SK-N-SH treated with all-trans-retinoic acid at 6 μM for 48 hours (cell line): ENCODE measurements around the gene NUP43.
"Not testable (repeated sequence)": the region's sequence is repeated elsewhere in the genome, so short reads cannot be mapped to it uniquely, and the experiment has no call there.

Source experiments
- RARB ChIP-seq: fragments of 250-450 bp; sonication (Bioruptor Pico); IDR thresholded peaks from 2 replicates; pipeline ENCODE4 v1.8.0; 2021; ENCODE audit warnings: mild to moderate bottlenecking, moderate library complexity
- ZFP3 ChIP-seq: fragments of 250-450 bp; sonication (Bioruptor Pico); IDR thresholded peaks from 2 replicates; pipeline ENCODE4 v1.5.0; 2020; ENCODE audit warnings: mild to moderate bottlenecking, moderate library complexity
- ZNF565 ChIP-seq: fragments of 450-650 bp; formaldehyde crosslinking; conservative IDR thresholded peaks from 2 replicates; pipeline ENCODE4 v1.5.0; 2020; ENCODE audit warnings: low read depth, mild to moderate bottlenecking, moderate library complexity
- ZNF8 ChIP-seq: fragments of 450-650 bp; formaldehyde crosslinking; IDR thresholded peaks from 2 replicates; pipeline ENCODE4 v1.5.0; 2020; ENCODE audit warnings: mild to moderate bottlenecking, moderate library complexity
- TF ChIP-seq, protein P1 (sequence below): fragments of 250-450 bp; sonication (Bioruptor Pico); IDR thresholded peaks from 2 replicates; pipeline ENCODE4 v1.8.0; 2020; ENCODE audit warnings: mild to moderate bottlenecking, moderate library complexity, borderline replicate concordance
- TF ChIP-seq, protein P2 (sequence below): fragments of 250-450 bp; sonication (Bioruptor Pico); IDR thresholded peaks from 2 replicates; pipeline ENCODE4 v1.5.1; 2020; ENCODE audit warnings: low read depth, mild to moderate bottlenecking, moderate library complexity
- TF ChIP-seq, protein P3 (sequence below): fragments of 250-450 bp; sonication (Bioruptor Pico); IDR thresholded peaks from 2 replicates; pipeline ENCODE4 v1.5.0; 2020; ENCODE audit warnings: mild to moderate bottlenecking, moderate library complexity

DNA sequence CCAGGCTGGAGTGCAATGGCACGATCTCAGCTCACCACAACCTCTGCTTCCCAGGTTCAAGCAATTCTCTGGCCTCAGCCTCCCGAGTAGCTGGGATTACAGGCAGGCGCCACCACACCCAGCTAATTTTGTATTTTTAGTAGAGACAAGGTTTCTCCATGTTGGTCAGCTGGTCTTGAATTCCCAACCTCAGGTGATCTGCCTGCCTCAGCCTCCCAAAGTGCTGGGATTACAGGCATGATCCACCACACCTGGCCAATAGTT lies 7.0 kb upstream of the NUP43 start:
- TF ChIP-seq, protein P1, sequence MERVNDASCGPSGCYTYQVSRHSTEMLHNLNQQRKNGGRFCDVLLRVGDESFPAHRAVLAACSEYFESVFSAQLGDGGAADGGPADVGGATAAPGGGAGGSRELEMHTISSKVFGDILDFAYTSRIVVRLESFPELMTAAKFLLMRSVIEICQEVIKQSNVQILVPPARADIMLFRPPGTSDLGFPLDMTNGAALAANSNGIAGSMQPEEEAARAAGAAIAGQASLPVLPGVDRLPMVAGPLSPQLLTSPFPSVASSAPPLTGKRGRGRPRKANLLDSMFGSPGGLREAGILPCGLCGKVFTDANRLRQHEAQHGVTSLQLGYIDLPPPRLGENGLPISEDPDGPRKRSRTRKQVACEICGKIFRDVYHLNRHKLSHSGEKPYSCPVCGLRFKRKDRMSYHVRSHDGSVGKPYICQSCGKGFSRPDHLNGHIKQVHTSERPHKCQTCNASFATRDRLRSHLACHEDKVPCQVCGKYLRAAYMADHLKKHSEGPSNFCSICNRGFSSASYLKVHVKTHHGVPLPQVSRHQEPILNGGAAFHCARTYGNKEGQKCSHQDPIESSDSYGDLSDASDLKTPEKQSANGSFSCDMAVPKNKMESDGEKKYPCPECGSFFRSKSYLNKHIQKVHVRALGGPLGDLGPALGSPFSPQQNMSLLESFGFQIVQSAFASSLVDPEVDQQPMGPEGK: not testable (repeated sequence)
- TF ChIP-seq, protein P2, sequence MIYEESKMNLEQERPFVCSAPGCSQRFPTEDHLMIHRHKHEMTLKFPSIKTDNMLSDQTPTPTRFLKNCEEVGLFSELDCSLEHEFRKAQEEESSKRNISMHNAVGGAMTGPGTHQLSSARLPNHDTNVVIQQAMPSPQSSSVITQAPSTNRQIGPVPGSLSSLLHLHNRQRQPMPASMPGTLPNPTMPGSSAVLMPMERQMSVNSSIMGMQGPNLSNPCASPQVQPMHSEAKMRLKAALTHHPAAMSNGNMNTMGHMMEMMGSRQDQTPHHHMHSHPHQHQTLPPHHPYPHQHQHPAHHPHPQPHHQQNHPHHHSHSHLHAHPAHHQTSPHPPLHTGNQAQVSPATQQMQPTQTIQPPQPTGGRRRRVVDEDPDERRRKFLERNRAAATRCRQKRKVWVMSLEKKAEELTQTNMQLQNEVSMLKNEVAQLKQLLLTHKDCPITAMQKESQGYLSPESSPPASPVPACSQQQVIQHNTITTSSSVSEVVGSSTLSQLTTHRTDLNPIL (CRISPR knock-in tag): not testable (repeated sequence)
- TF ChIP-seq ZNF8; ZFP3 (CRISPR knock-in tag); ZNF565 (CRISPR knock-in tag); RARB (CRISPR knock-in tag): not testable (repeated sequence)
- TF ChIP-seq, protein P3, sequence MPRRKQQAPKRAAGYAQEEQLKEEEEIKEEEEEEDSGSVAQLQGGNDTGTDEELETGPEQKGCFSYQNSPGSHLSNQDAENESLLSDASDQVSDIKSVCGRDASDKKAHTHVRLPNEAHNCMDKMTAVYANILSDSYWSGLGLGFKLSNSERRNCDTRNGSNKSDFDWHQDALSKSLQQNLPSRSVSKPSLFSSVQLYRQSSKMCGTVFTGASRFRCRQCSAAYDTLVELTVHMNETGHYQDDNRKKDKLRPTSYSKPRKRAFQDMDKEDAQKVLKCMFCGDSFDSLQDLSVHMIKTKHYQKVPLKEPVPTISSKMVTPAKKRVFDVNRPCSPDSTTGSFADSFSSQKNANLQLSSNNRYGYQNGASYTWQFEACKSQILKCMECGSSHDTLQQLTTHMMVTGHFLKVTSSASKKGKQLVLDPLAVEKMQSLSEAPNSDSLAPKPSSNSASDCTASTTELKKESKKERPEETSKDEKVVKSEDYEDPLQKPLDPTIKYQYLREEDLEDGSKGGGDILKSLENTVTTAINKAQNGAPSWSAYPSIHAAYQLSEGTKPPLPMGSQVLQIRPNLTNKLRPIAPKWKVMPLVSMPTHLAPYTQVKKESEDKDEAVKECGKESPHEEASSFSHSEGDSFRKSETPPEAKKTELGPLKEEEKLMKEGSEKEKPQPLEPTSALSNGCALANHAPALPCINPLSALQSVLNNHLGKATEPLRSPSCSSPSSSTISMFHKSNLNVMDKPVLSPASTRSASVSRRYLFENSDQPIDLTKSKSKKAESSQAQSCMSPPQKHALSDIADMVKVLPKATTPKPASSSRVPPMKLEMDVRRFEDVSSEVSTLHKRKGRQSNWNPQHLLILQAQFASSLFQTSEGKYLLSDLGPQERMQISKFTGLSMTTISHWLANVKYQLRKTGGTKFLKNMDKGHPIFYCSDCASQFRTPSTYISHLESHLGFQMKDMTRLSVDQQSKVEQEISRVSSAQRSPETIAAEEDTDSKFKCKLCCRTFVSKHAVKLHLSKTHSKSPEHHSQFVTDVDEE: not testable (repeated sequence)
